K562 (cell line): ENCODE measurements around the gene DST. TPM values are rescaled to one million over a fixed set of nuclear protein-coding genes. Genes with fewer than 3 reads are reported as not detected.
"Not testable (repeated sequence)": the region's sequence is repeated elsewhere in the genome, so short reads cannot be mapped to it uniquely, and the experiment has no call there.

Experiments used
- ATAC-seq: fragments of 200-7000 bp; cut with Tn5 transposase; 3 replicates; pipeline ENCODE4 v1.9.1; 2020; ENCODE audit warnings: moderate library complexity
- BruUV-seq: library from RNA; stranded (reverse); fragments of 400-500 nt; replicated peaks from 2 replicates; lab custom pipeline; 2021; lab: Mats Ljungman, UMichigan
- CTCF ChIA-PET: fragments of 300-600 bp; formaldehyde crosslinking; extraction: SDS; loops from one replicate; lab custom pipeline; 2021; ENCODE audit warnings: low intra/inter-chr PET ratio; lab: Yijun Ruan, JAX
- POLR2A ChIA-PET: fragments of 300-600, 350-650 bp; sonication (Branson Sonifier 250); formaldehyde crosslinking; extraction: SDS; loops from one replicate; lab custom pipeline; 2021; ENCODE audit warnings: antibody characterized with exemption, inconsistent platforms; lab: Yijun Ruan, JAX
- DNase-seq, 4 experiments: peaks; one replicate each; pipeline versions ENCODE4 v3.0.0 to v3.0.0-alpha.2; 2011 to 2018; ENCODE audit warnings: low spot score in 3 of 4, mixed read lengths in 3 of 4; ENCODE audit errors: extremely low read depth in 1 of 4
- FAIRE-seq: peaks from 2 replicates; lab custom pipeline; 2011; peaks lifted over from hg19 to GRCh38; lab: Jason Lieb, UNC
- H2AFZ ChIP-seq: 2 replicates; pipeline ENCODE4 v1.6.0; 2011; ENCODE audit warnings: low read depth, low read length, control low read depth, inconsistent platforms
- H3K27ac ChIP-seq: fragments of 200-600 bp; 3 replicates; pipeline ENCODE4 v1.8.0; 2011; ENCODE audit warnings: low read depth, mild to moderate bottlenecking, control low read depth, inconsistent platforms, low read length, moderate library complexity, mixed read lengths; ENCODE audit errors: extremely low read depth
- H3K27me3 ChIP-seq, 2 experiments: fragments of 300-600 bp in 1 of 2; 2 replicates in 1 of 2; 3 replicates in 1 of 2; pipeline versions ENCODE4 v1.6.0 to v1.8.0; 2011; ENCODE audit warnings: inconsistent platforms in 2 of 2, low read length in 2 of 2, mild to moderate bottlenecking in 1 of 2, mixed read lengths in 1 of 2, moderate library complexity in 1 of 2; ENCODE audit not compliant: control insufficient read depth in 2 of 2, insufficient read depth in 2 of 2
- H3K36me3 ChIP-seq: fragments of 300-600 bp; 3 replicates; pipeline ENCODE4 v1.8.0; 2011; ENCODE audit warnings: mild to moderate bottlenecking, low read length, inconsistent platforms; ENCODE audit not compliant: control insufficient read depth, insufficient read depth
- H3K4me1 ChIP-seq, 2 experiments: fragments of 200-600 bp in 1 of 2; replicated peaks in 1 of 2; 2 replicates in 1 of 2; 3 replicates in 1 of 2; pipeline versions ENCODE4 v1.5.1 to v1.8.0; 2011; ENCODE audit warnings: inconsistent platforms in 2 of 2, low read length in 2 of 2, mild to moderate bottlenecking in 1 of 2, mixed read lengths in 1 of 2, moderate library complexity in 1 of 2; ENCODE audit not compliant: control insufficient read depth in 2 of 2, insufficient read depth in 2 of 2
- H3K4me2 ChIP-seq: 2 replicates; pipeline ENCODE4 v1.6.1; 2011; ENCODE audit warnings: low read length, control low read depth, inconsistent platforms, mixed read lengths; ENCODE audit not compliant: insufficient read depth
- H3K4me3 ChIP-seq: fragments of 200-600 bp; sonication (generic), shearing (Covaris generic); 2 replicates; pipeline ENCODE4 v1.5.1; 2016; ENCODE audit warnings: control low read depth, inconsistent platforms
- H3K79me2 ChIP-seq: fragments of 200-600 bp; 3 replicates; pipeline ENCODE4 v1.8.0; 2011; ENCODE audit warnings: low read length, inconsistent platforms; ENCODE audit not compliant: control insufficient read depth, insufficient read depth
- H3K9ac ChIP-seq, 2 experiments: 2 replicates each; pipeline versions ENCODE4 v1.6.0 to v1.6.1; 2011; ENCODE audit warnings: low read depth in 2 of 2, low read length in 2 of 2, control low read depth in 1 of 2, inconsistent platforms in 1 of 2, mild to moderate bottlenecking in 1 of 2, mixed read lengths in 1 of 2; ENCODE audit not compliant: insufficient read depth in 1 of 2
- H3K9me1 ChIP-seq: one replicate; pipeline ENCODE4 v1.6.0; 2011; ENCODE audit warnings: inconsistent platforms, mild to moderate bottlenecking, low read length, moderate library complexity; ENCODE audit not compliant: control insufficient read depth, insufficient read depth
- H3K9me3 ChIP-seq: replicated peaks from 2 replicates; pipeline ENCODE4 v1.5.1; 2011; ENCODE audit warnings: low read depth, low read length, inconsistent platforms; ENCODE audit not compliant: control insufficient read depth, insufficient read depth
- H4K20me1 ChIP-seq: replicated peaks from 2 replicates; pipeline ENCODE4 v1.6.1; 2011; ENCODE audit warnings: low read length, inconsistent platforms, mixed read lengths; ENCODE audit not compliant: control insufficient read depth, insufficient read depth
- FOSL1 ChIP-seq: fragments of 200-800 bp; sonication (Bioruptor generic); conservative IDR thresholded peaks from 2 replicates; pipeline ENCODE4 v1.6.1; 2016; ENCODE audit warnings: missing genetic modification characterization, missing compliant biosample characterization
- USF2 ChIP-seq: sonication (generic); formaldehyde crosslinking; IDR thresholded peaks from 2 replicates; pipeline ENCODE4 v1.5.0; 2020; ENCODE audit warnings: missing genetic modification reagents
- ZNF146 ChIP-seq: IDR thresholded peaks from one replicate; pipeline ENCODE4 v1.6.1; 2018; ENCODE audit warnings: missing compliant biosample characterization; ENCODE audit not compliant: unreplicated experiment
- ZNF57 ChIP-seq: fragments of 450-650 bp; formaldehyde crosslinking; IDR thresholded peaks from 2 replicates; pipeline ENCODE4 v1.4.0; 2020; ENCODE audit warnings: mild to moderate bottlenecking, moderate library complexity
- ZNF655 ChIP-seq: fragments of 250-450 bp; sonication (Bioruptor Pico); IDR thresholded peaks from 2 replicates; pipeline ENCODE4 v1.5.0; 2021
- WGBS: fragments of 100-300 bp; shearing (Covaris generic); methylation state at CpG from one replicate; pipeline ENCODE4 v1.1.6; 2016; ENCODE audit warnings: low coverage, mixed read lengths; ENCODE audit not compliant: insufficient coverage; ENCODE audit errors: missing lambda C conversion rate; 5-methylcytosine and 5-hydroxymethylcytosine counted together
- in situ Hi-C: fragments of 300-500 bp; cut with MboI; formaldehyde crosslinking; loops from 4 replicates; pipeline ENCODE4 v1.15.0; 2018; ENCODE audit warnings: inconsistent platforms, mixed read lengths
- intact Hi-C: fragments of 100-400 bp; cut with micrococcal nuclease; formaldehyde crosslinking; loops from 2 replicates; pipeline ENCODE4 v1.14.2; 2022
- polyA plus RNA-seq, 8 experiments: library from polyadenylated mRNA; depleted of rRNA in 4 of 8; stranded (reverse) in 5 of 8; unstranded in 3 of 8; fragments of >200 nt; fragmentation: Nextera tagmentation in 2 of 8; fragmentation: Illumina TruSeq in 1 of 8; extraction: Ambion mirVana in 2 of 8; extraction: Trizol in 1 of 8; gene quantifications; 2 replicates each; pipeline versions ENCODE4 v1.2.1 to v1.2.3, GENCODE V29; 2011 to 2014; ENCODE audit warnings: inconsistent platforms in 1 of 8, missing spikeins in 1 of 8
- total RNA-seq, 7 experiments: library from RNA; depleted of rRNA in 6 of 7; stranded (reverse); fragments of >200 nt in 6 of 7; fragmentation: Illumina TruSeq in 2 of 7; extraction: Trizol in 2 of 7; gene quantifications; 2 replicates each; pipeline versions ENCODE4 v1.2.1 to v1.2.3, GENCODE V29; 2011 to 2021; ENCODE audit warnings: low replicate concordance in 1 of 7

The DST gene
- total and polyA plus RNA-seq, 9 of the 15 experiments (the other 6 are each of a cell fraction or from before 2014, with no cell fraction given) = 5.2 to 21.9 (median 13.3) TPM

GRCh38 chr6:56497240-56497639 lies 145.4 kb downstream of the DST start (continued):
- TF ChIP-seq ZNF655 (no peak), USF2 (CRISPR knock-in tag) (no peak), FOSL1 (tag) (no peak), ZNF57 (CRISPR knock-in tag) (no peak)

- peak; percentile 31 for TF ChIP-seq ZNF146
- FAIRE-seq, DNase-seq, H3K27ac ChIP-seq, H3K36me3 ChIP-seq, H3K9ac ChIP-seq, H3K27me3 ChIP-seq, POLR2A ChIA-PET, CTCF ChIA-PET, H3K9me1 ChIP-seq, H3K9me3 ChIP-seq, H3K4me3 ChIP-seq, ATAC-seq, BruUV-seq, H2AFZ ChIP-seq, H4K20me1 ChIP-seq, H3K4me2 ChIP-seq, in situ Hi-C loops, H3K79me2 ChIP-seq, H3K4me1 ChIP-seq, intact Hi-C loops: not testable (repeated sequence)
- no CpG with 5 or more reads among the region's 1 CpG for WGBS
Measured at GRCh38 chr6:56496650-56497049, 146.0 kb downstream of the DST start.
